ENCODE measurements around the gene ANGPTL7.

Gene ANGPTL7

GRCh38 chr1:11144570-11145256, 44.4 kb upstream of the ANGPTL7 start:
- POLR2A ChIA-PET: interaction anchor here (0.6 kb wide), 1 partner anchor 112 kb away, joined by 4 read pairs; no protein-coding TSS in a partner anchor
- TF ChIP-seq, protein P1, sequence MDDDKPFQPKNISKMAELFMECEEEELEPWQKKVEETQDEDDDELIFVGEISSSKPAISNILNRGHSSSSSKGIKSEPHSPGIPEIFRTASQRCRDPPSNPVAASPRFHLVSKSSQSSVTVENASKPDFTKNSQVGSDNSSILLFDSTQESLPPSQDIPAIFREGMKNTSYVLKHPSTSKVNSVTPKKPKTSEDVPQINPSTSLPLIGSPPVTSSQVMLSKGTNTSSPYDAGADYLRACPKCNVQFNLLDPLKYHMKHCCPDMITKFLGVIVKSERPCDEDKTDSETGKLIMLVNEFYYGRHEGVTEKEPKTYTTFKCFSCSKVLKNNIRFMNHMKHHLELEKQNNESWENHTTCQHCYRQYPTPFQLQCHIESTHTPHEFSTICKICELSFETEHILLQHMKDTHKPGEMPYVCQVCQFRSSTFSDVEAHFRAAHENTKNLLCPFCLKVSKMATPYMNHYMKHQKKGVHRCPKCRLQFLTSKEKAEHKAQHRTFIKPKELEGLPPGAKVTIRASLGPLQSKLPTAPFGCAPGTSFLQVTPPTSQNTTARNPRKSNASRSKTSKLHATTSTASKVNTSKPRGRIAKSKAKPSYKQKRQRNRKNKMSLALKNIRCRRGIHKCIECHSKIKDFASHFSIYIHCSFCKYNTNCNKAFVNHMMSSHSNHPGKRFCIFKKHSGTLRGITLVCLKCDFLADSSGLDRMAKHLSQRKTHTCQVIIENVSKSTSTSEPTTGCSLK (tag by site-specific recombination; IDR thresholded peaks at IDR 0.05): no peak
- TF ChIP-seq ZNF132 (tag by site-specific recombination; IDR thresholded peaks at IDR 0.05; ENCODE audit: borderline replicate concordance) (no peak), ZNF658 (tag by site-specific recombination; IDR thresholded peaks at IDR 0.05) (no peak), ZNF239 (tag by site-specific recombination; IDR thresholded peaks at IDR 0.05) (no peak), SALL2 (tag by site-specific recombination; IDR thresholded peaks at IDR 0.05; ENCODE audit: borderline replicate concordance) (no peak), ZNF785 (tag by site-specific recombination; IDR thresholded peaks at IDR 0.05) (no peak), ZNF560 (tag by site-specific recombination; IDR thresholded peaks at IDR 0.05; ENCODE audit: borderline replicate concordance) (no peak), ZNF248 (tag by site-specific recombination; IDR thresholded peaks at IDR 0.05) (no peak), ZNF184 (tag by site-specific recombination; IDR thresholded peaks at IDR 0.05) (no peak), ZBTB20 (tag by site-specific recombination; IDR thresholded peaks at IDR 0.05) (no peak), ZNF791 (tag by site-specific recombination; IDR thresholded peaks at IDR 0.05) (no peak), ZNF121 (tag by site-specific recombination; IDR thresholded peaks at IDR 0.05) (no peak), BCL11A (tag by site-specific recombination; IDR thresholded peaks at IDR 0.05; ENCODE audit: low read depth) (no peak), ZNF596 (tag by site-specific recombination; IDR thresholded peaks at IDR 0.05) (no peak), ZNF624 (tag by site-specific recombination; IDR thresholded peaks at IDR 0.05) (no peak), ZNF776 (tag by site-specific recombination; IDR thresholded peaks at IDR 0.05; ENCODE audit: borderline replicate concordance) (no peak)
- TF ChIP-seq, protein P2, sequence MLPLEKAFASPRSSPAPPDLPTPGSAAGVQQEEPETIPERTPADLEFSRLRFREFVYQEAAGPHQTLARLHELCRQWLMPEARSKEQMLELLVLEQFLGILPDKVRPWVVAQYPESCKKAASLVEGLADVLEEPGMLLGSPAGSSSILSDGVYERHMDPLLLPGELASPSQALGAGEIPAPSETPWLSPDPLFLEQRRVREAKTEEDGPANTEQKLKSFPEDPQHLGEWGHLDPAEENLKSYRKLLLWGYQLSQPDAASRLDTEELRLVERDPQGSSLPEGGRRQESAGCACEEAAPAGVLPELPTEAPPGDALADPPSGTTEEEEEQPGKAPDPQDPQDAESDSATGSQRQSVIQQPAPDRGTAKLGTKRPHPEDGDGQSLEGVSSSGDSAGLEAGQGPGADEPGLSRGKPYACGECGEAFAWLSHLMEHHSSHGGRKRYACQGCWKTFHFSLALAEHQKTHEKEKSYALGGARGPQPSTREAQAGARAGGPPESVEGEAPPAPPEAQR (tag by site-specific recombination; IDR thresholded peaks at IDR 0.05): no peak
- H3K27ac ChIP-seq (ENCODE audit: extremely low read depth, low read depth, low read length): no peak overlapping the region
- H3K9me3 ChIP-seq (ENCODE audit: control insufficient read depth, insufficient read depth, low read depth, low read length): no peaks in the 10 kb centered on the region
- peaks cover 19 to 88% of the 10 kb centered on the region in 2 experiments; a peak in 2 of 3 replicates for H3K36me3 ChIP-seq (ENCODE audit: control insufficient read depth in 2 of 2, insufficient read depth in 1 of 2, low read length in 2 of 2)
- H3K4me3 ChIP-seq (ENCODE audit: low read depth, low read length): no peak overlapping the region
- no peaks in the 10 kb centered on the region for H3K4me1 ChIP-seq (ENCODE audit: control insufficient read depth, insufficient read depth, low read length)
- CTCF ChIA-PET: interaction anchor here (1.1 kb wide), 1 partner anchor 97 kb away, joined by 8 read pairs; no protein-coding TSS in a partner anchor

DNA sequence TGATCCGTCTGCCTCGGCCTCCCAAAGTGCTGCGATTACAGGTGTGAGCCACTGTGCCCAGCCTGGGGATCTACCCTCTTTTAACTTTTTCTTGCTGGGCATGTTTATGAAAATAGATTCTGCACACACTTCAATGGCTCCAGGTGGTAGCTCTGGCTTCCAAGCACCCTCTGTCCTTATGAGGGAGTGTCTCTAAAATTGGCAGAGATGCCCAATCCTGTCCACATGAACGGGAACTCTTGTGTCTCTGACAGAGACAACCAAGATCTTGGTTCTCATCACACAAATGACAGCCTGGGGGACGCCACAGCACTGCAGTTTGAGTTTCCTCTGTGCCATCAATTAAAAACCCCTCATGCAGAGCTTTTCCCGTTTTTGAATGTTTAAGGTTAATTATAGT, 43.4 kb upstream of the ANGPTL7 start:
- Histone ChIP-seq H3K27ac (ENCODE audit: extremely low read depth, low read depth, low read length) (no peak overlapping the region), H3K4me3 (ENCODE audit: low read depth, low read length) (no peak overlapping the region), H3K4me1 (ENCODE audit: control insufficient read depth, insufficient read depth, low read length) (no peaks in the 10 kb centered on the region), H3K9me3 (ENCODE audit: control insufficient read depth, insufficient read depth, low read depth, low read length) (no peaks in the 10 kb centered on the region), H3K36me3 (ENCODE audit: control insufficient read depth in 2 of 2, insufficient read depth in 1 of 2, low read length in 2 of 2) (peaks cover 19 to 90% of the 10 kb centered on the region in 2 experiments; a peak in 2 of 3 replicates)
- ChIA-PET CTCF (no interaction called here), POLR2A (no interaction called here)
- TF ChIP-seq ZNF560 (tag by site-specific recombination; IDR thresholded peaks at IDR 0.05; ENCODE audit: borderline replicate concordance) (no peak), SP3 (tag by site-specific recombination; IDR thresholded peaks at IDR 0.05) (no peak), ZNF354C (tag by site-specific recombination; IDR thresholded peaks at IDR 0.05; ENCODE audit: borderline replicate concordance, low read depth) (no peak), ZNF132 (tag by site-specific recombination; IDR thresholded peaks at IDR 0.05; ENCODE audit: borderline replicate concordance) (no peak)
- TF ChIP-seq, protein P3, sequence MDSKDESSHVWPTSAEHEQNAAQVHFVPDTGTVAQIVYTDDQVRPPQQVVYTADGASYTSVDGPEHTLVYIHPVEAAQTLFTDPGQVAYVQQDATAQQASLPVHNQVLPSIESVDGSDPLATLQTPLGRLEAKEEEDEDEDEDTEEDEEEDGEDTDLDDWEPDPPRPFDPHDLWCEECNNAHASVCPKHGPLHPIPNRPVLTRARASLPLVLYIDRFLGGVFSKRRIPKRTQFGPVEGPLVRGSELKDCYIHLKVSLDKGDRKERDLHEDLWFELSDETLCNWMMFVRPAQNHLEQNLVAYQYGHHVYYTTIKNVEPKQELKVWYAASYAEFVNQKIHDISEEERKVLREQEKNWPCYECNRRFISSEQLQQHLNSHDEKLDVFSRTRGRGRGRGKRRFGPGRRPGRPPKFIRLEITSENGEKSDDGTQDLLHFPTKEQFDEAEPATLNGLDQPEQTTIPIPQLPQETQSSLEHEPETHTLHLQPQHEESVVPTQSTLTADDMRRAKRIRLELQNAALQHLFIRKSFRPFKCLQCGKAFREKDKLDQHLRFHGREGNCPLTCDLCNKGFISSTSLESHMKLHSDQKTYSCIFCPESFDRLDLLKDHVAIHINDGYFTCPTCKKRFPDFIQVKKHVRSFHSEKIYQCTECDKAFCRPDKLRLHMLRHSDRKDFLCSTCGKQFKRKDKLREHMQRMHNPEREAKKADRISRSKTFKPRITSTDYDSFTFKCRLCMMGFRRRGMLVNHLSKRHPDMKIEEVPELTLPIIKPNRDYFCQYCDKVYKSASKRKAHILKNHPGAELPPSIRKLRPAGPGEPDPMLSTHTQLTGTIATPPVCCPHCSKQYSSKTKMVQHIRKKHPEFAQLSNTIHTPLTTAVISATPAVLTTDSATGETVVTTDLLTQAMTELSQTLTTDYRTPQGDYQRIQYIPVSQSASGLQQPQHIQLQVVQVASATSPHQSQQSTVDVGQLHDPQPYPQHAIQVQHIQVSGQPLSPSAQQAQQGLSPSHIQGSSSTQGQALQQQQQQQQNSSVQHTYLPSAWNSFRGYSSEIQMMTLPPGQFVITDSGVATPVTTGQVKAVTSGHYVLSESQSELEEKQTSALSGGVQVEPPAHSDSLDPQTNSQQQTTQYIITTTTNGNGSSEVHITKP (tag by site-specific recombination; IDR thresholded peaks at IDR 0.05): no peak
- TF ChIP-seq, protein P4, sequence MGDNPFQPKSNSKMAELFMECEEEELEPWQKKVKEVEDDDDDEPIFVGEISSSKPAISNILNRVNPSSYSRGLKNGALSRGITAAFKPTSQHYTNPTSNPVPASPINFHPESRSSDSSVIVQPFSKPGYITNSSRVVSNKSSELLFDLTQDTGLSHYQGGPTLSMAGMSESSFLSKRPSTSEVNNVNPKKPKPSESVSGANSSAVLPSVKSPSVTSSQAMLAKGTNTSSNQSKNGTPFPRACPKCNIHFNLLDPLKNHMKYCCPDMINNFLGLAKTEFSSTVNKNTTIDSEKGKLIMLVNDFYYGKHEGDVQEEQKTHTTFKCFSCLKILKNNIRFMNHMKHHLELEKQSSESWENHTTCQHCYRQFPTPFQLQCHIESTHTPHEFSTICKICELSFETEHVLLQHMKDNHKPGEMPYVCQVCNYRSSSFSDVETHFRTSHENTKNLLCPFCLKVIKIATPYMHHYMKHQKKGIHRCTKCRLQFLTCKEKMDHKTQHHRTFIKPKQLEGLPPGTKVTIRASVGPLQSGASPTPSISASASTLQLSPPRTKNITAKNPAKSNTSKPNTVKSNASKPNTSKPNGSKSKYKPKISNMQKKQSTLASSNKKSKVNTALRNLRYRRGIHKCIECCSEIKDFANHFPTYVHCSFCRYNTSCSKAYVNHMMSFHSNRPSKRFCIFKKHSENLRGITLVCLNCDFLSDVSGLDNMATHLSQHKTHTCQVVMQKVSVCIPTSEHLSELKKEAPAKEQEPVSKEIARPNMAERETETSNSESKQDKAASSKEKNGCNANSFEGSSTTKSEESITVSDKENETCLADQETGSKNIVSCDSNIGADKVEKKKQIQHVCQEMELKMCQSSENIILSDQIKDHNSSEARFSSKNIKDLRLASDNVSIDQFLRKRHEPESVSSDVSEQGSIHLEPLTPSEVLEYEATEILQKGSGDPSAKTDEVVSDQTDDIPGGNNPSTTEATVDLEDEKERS (tag by site-specific recombination; IDR thresholded peaks at IDR 0.05): no peak

All from HEK293 (cell line).